H1 (cell line): Measurements from ENCODE around the gene EEPD1. TPM values are rescaled to one million over a fixed set of nuclear protein-coding genes. Genes with fewer than 3 reads are reported as not detected.

Source experiments
- CTCF ChIA-PET: fragments of 300-600 bp; sonication (Branson Sonifier 250); formaldehyde crosslinking; loops from one replicate; lab custom pipeline; 2021; ENCODE audit not compliant: partially characterized antibody; lab: Charles Lee
- POLR2A ChIA-PET: fragments of 300-600 bp; sonication (Branson Sonifier 250); formaldehyde crosslinking; loops from one replicate; lab custom pipeline; 2021; ENCODE audit warnings: inconsistent platforms; ENCODE audit not compliant: partially characterized antibody; lab: Charles Lee
- DNase-seq, 2 experiments: peaks; one replicate each; pipeline versions ENCODE4 v3.0.0 to v3.0.0-alpha.2; 2010 to 2022; ENCODE audit warnings: low spot score in 2 of 2, low read depth in 1 of 2, mixed read lengths in 1 of 2
- FAIRE-seq: peaks from 2 replicates; lab custom pipeline; 2011; peaks lifted over from hg19 to GRCh38; lab: Jason Lieb, UNC
- H2AFZ ChIP-seq: 2 replicates; pipeline ENCODE4 v1.8.1; 2012; ENCODE audit warnings: low read length, inconsistent platforms
- H2AK5ac ChIP-seq: 2 replicates; pipeline ENCODE4 v1.6.1; 2013; ENCODE audit warnings: low read depth, low read length
- H2BK120ac ChIP-seq: replicated peaks from 2 replicates; pipeline ENCODE3; 2013; ENCODE audit warnings: low read depth, low read length, inconsistent platforms
- H2BK12ac ChIP-seq: 2 replicates; pipeline ENCODE4 v1.6.1; 2013; ENCODE audit warnings: low read depth, low read length
- H2BK15ac ChIP-seq: 2 replicates; pipeline ENCODE4 v1.6.1; 2013; ENCODE audit warnings: low read length
- H2BK20ac ChIP-seq: 2 replicates; pipeline ENCODE4 v1.6.1; 2013; ENCODE audit warnings: low read length
- H2BK5ac ChIP-seq: 2 replicates; pipeline ENCODE4 v1.6.1; 2013; ENCODE audit warnings: low read depth, low read length
- H3K14ac ChIP-seq: 2 replicates; pipeline ENCODE4 v1.6.1; 2013; ENCODE audit warnings: inconsistent platforms; ENCODE audit not compliant: insufficient read length
- H3K18ac ChIP-seq: 2 replicates; pipeline ENCODE4 v1.6.1; 2013; ENCODE audit warnings: low read length; ENCODE audit errors: extremely low read depth
- H3K23ac ChIP-seq: 2 replicates; pipeline ENCODE4 v1.6.1; 2013; ENCODE audit warnings: inconsistent platforms; ENCODE audit not compliant: insufficient read length
- H3K23me2 ChIP-seq: 2 replicates; pipeline ENCODE4 v1.6.1; 2013; ENCODE audit warnings: low read depth, low read length
- H3K27ac ChIP-seq: 2 replicates; pipeline ENCODE4 v1.6.1; 2011; ENCODE audit warnings: low read depth, low read length, inconsistent platforms
- H3K27me3 ChIP-seq, 4 experiments: replicated peaks in 1 of 4; 1 replicate in 1 of 4; 2 replicates in 3 of 4; pipeline versions ENCODE4 v1.6.1 to v1.8.1; 2011 to 2013; ENCODE audit warnings: low read length in 3 of 4, mild to moderate bottlenecking in 3 of 4, inconsistent platforms in 2 of 4, mixed read lengths in 2 of 4, moderate library complexity in 1 of 4; ENCODE audit not compliant: control insufficient read depth in 3 of 4, insufficient read depth in 3 of 4; ENCODE audit errors: extremely low read depth in 1 of 4
- H3K36me3 ChIP-seq, 4 experiments: 2 replicates each; pipeline versions ENCODE4 v1.6.1 to v1.8.1; 2011 to 2013; ENCODE audit warnings: mild to moderate bottlenecking in 4 of 4, low read length in 3 of 4, moderate library complexity in 2 of 4, control low read depth in 1 of 4, inconsistent platforms in 1 of 4; ENCODE audit not compliant: insufficient read depth in 4 of 4, control insufficient read depth in 2 of 4
- H3K4ac ChIP-seq: replicated peaks from 2 replicates; pipeline ENCODE3; 2013; ENCODE audit warnings: low read length, low read depth, mixed read lengths, inconsistent platforms; ENCODE audit not compliant: insufficient read length
- H3K4me1 ChIP-seq, 4 experiments: replicated peaks in 1 of 4; 1 replicate in 1 of 4; 2 replicates in 3 of 4; pipeline versions ENCODE4 v1.6.1 to v1.8.1; 2011 to 2013; ENCODE audit warnings: low read length in 3 of 4, inconsistent platforms in 2 of 4, mixed read lengths in 1 of 4; ENCODE audit not compliant: insufficient read depth in 4 of 4, control insufficient read depth in 3 of 4
- H3K4me2 ChIP-seq, 2 experiments: 2 replicates each; pipeline versions ENCODE4 v1.6.1 to v1.8.1; 2011 to 2013; ENCODE audit warnings: low read depth in 2 of 2, low read length in 2 of 2, control low read depth in 1 of 2, inconsistent platforms in 1 of 2, mild to moderate bottlenecking in 1 of 2; ENCODE audit not compliant: insufficient read depth in 1 of 2
- H3K4me3 ChIP-seq, 4 experiments: fragments of 200-600, 300-600 bp in 1 of 4; sonication (generic), shearing (Covaris generic), sonication (Bioruptor Twin) in 1 of 4; 2 replicates each; pipeline versions ENCODE4 v1.5.1 to v1.8.1; 2011 to 2016; ENCODE audit warnings: low read length in 4 of 4, low read depth in 3 of 4, control low read depth in 2 of 4, inconsistent platforms in 2 of 4, mild to moderate bottlenecking in 2 of 4, mixed read lengths in 1 of 4, moderate library complexity in 1 of 4; ENCODE audit not compliant: insufficient read depth in 2 of 4; ENCODE audit errors: extremely low read depth in 1 of 4
- H3K56ac ChIP-seq: replicated peaks from 2 replicates; pipeline ENCODE3; 2013; ENCODE audit warnings: low read depth, mild to moderate bottlenecking, mixed read lengths, low read length, inconsistent platforms; ENCODE audit not compliant: insufficient read length
- H3K79me1 ChIP-seq: 2 replicates; pipeline ENCODE4 v1.6.1; 2013; ENCODE audit warnings: low read depth, low read length, control low read depth
- H3K79me2 ChIP-seq, 2 experiments: 2 replicates each; pipeline versions ENCODE4 v1.6.1 to v1.8.1; 2012 to 2013; ENCODE audit warnings: low read length in 2 of 2, mild to moderate bottlenecking in 2 of 2, inconsistent platforms in 1 of 2; ENCODE audit not compliant: insufficient read depth in 2 of 2, control insufficient read depth in 1 of 2
- H3K9ac ChIP-seq, 4 experiments: replicated peaks in 1 of 4; 1 replicate in 1 of 4; 2 replicates in 3 of 4; pipeline versions ENCODE4 v1.6.1 to v1.8.1; 2011 to 2013; ENCODE audit warnings: low read depth in 3 of 4, low read length in 3 of 4, control low read depth in 2 of 4, mild to moderate bottlenecking in 2 of 4, moderate library complexity in 2 of 4, inconsistent platforms in 1 of 4; ENCODE audit errors: extremely low read depth in 1 of 4
- H3K9me3 ChIP-seq, 2 experiments: 2 replicates each; pipeline versions ENCODE4 v1.6.1 to v1.8.1; 2012 to 2013; ENCODE audit warnings: mild to moderate bottlenecking in 2 of 2, moderate library complexity in 2 of 2, control low read depth in 1 of 2, inconsistent platforms in 1 of 2, low read depth in 1 of 2, low read length in 1 of 2, mixed read lengths in 1 of 2; ENCODE audit not compliant: insufficient read depth in 2 of 2
- H4K20me1 ChIP-seq, 2 experiments: replicated peaks in 1 of 2; 2 replicates each; pipeline versions ENCODE3 to v1.8.1; 2011 to 2013; ENCODE audit warnings: inconsistent platforms in 2 of 2, low read length in 2 of 2, mild to moderate bottlenecking in 1 of 2; ENCODE audit not compliant: insufficient read depth in 2 of 2, control insufficient read depth in 1 of 2
- H4K5ac ChIP-seq: 2 replicates; pipeline ENCODE4 v1.6.1; 2013; ENCODE audit warnings: low read length, low read depth, mixed read lengths, inconsistent platforms; ENCODE audit not compliant: insufficient read length
- H4K8ac ChIP-seq: 2 replicates; pipeline ENCODE4 v1.8.0; 2013; ENCODE audit warnings: mild to moderate bottlenecking, moderate library complexity, low read length, inconsistent platforms; ENCODE audit not compliant: insufficient read depth; ENCODE audit errors: extremely low read depth
- H4K91ac ChIP-seq: replicated peaks from 2 replicates; pipeline ENCODE3; 2013; ENCODE audit warnings: low read length, mixed read lengths, inconsistent platforms; ENCODE audit not compliant: insufficient read length
- E2F6 ChIP-seq: IDR thresholded peaks from 2 replicates; pipeline ENCODE4 v1.6.1; 2012; ENCODE audit warnings: inconsistent platforms
- EP300 ChIP-seq, 2 experiments: IDR thresholded peaks; 1 replicate in 1 of 2; 2 replicates in 1 of 2; pipeline ENCODE4 v1.6.1; 2011 to 2012; ENCODE audit warnings: low read depth in 2 of 2, low read length in 2 of 2, mild to moderate bottlenecking in 2 of 2, borderline replicate concordance in 1 of 2, inconsistent platforms in 1 of 2, moderate library complexity in 1 of 2
- HDAC6 ChIP-seq: IDR thresholded peaks from one replicate; pipeline ENCODE4 v1.7.1; 2012; ENCODE audit warnings: low read depth, mild to moderate bottlenecking, inconsistent platforms, low read length, moderate library complexity
- KDM1A ChIP-seq: fragments of 200-600, 300-600 bp; sonication (generic); IDR thresholded peaks from 2 replicates; pipeline ENCODE4 v1.7.1; 2016; ENCODE audit warnings: mild to moderate bottlenecking, low read length, borderline replicate concordance
- KDM4A ChIP-seq: IDR thresholded peaks from one replicate; pipeline ENCODE4 v1.7.1; 2012; ENCODE audit warnings: low read depth, mild to moderate bottlenecking, moderate library complexity, low read length, inconsistent platforms; ENCODE audit not compliant: severe bottlenecking
- KDM5A ChIP-seq: fragments of 200-600 bp; IDR thresholded peaks from 2 replicates; pipeline ENCODE4 v1.7.1; 2012; ENCODE audit warnings: mild to moderate bottlenecking, low read length, inconsistent platforms, mixed read lengths
- TAF1 ChIP-seq: IDR thresholded peaks from 2 replicates; pipeline ENCODE4 v1.6.1; 2011; ENCODE audit warnings: mild to moderate bottlenecking, low read depth, low read length
- TEAD4 ChIP-seq: IDR thresholded peaks from 2 replicates; pipeline ENCODE4 v1.6.1; 2012; ENCODE audit warnings: low read depth, low read length, inconsistent platforms, mixed read lengths
- WGBS, 2 experiments: shearing (Covaris generic) in 1 of 2; methylation state at CpG; one replicate each; pipeline versions ENCODE4 v1.1.6 to v1.1.7; 2013 to 2015; ENCODE audit warnings: low lambda C conversion rate in 2 of 2, mixed read lengths in 2 of 2, inconsistent platforms in 1 of 2, low coverage in 1 of 2, missing lambda C conversion rate in 1 of 2; ENCODE audit not compliant: insufficient replicate concordance in 2 of 2, insufficient coverage in 1 of 2, insufficient read length in 1 of 2; ENCODE audit errors: extremely low coverage in 1 of 2, missing lambda C conversion rate in 1 of 2; 5-methylcytosine and 5-hydroxymethylcytosine counted together
- polyA plus RNA-seq, 7 experiments: library from polyadenylated mRNA; depleted of rRNA in 3 of 7; stranded (reverse) in 5 of 7; unstranded in 2 of 7; fragments of >200 nt in 5 of 7; fragments of 200-250 nt in 2 of 7; gene quantifications; 1 replicate in 5 of 7; 2 replicates in 1 of 7; 4 replicates in 1 of 7; pipeline versions ENCODE4 v1.2.1 to v1.2.3, GENCODE V29; 2011 to 2013; ENCODE audit warnings: missing spikeins in 2 of 7, mixed read lengths in 2 of 7
- total RNA-seq: library from RNA; stranded (reverse); fragmentation: NEBNext Ultra II Directional; extraction: Animal tissue kit (Norgen Biotek cat#: 25700); gene quantifications from 2 replicates; pipeline ENCODE4 v1.2.1, GENCODE V29; 2021

EEPD1 gene
- total and polyA plus RNA-seq, 2 of the 8 experiments (the other 6 are each of a cell fraction or from before 2014, with no cell fraction given): 3.1 to 7.8 TPM

- no peak overlapping the region for H4K5ac ChIP-seq
- H3K27ac ChIP-seq: no peak overlapping the region
- no peak overlapping the region for H3K14ac ChIP-seq
- WGBS, 2 experiments: 93% methylated on average over 5 of the region's 5 CpGs; no CpG with 5 or more reads in 1 of the 2 experiments
- H2BK15ac ChIP-seq: no peak overlapping the region
- no peaks in the 10 kb centered on the region for H3K27me3 ChIP-seq
- H3K79me2 ChIP-seq: no peaks in the 10 kb centered on the region
- H3K4me3 ChIP-seq: no peak overlapping the region
- H2AK5ac ChIP-seq: no peak overlapping the region
- no peak overlapping the region for H3K18ac ChIP-seq
- H3K56ac ChIP-seq: no peak overlapping the region
- H2BK5ac ChIP-seq: no peak overlapping the region
- H3K79me1 ChIP-seq: no peaks in the 10 kb centered on the region
- no peak overlapping the region for H2BK12ac ChIP-seq
- H2BK120ac ChIP-seq: no peak overlapping the region
- TF ChIP-seq TAF1 (no peak), E2F6 (no peak), TEAD4 (no peak), KDM5A (no peak), KDM1A (no peak), KDM4A (no peak), EP300 (IDR thresholded peaks at IDR 0.05; ENCODE audit: borderline replicate concordance in 1 of 2, low read depth in 2 of 2, low read length in 2 of 2) (no peak), HDAC6 (no peak)
- no peak overlapping the region for H3K4me2 ChIP-seq
- H3K9me3 ChIP-seq: no peaks in the 10 kb centered on the region
- no peaks in the 10 kb centered on the region for H3K23me2 ChIP-seq
- no peak overlapping the region for H2BK20ac ChIP-seq
- peaks cover 0 to 9% (median 0%) of the 10 kb centered on the region in 4 experiments; a peak in 2 of 7 replicates for H3K4me1 ChIP-seq
- no peak overlapping the region for H3K9ac ChIP-seq
- H3K23ac ChIP-seq: no peak overlapping the region
- FAIRE-seq (no peak), DNase-seq (no peak)
- no peak overlapping the region for H3K4ac ChIP-seq
- ChIA-PET CTCF (interaction anchor here (0.8 to 1.3 kb wide), 10 partner anchors 8 to 317 kb away, joined by 3 to 6 read pairs (median 3); no protein-coding TSS in a partner anchor), POLR2A (no interaction called here)
- no peak overlapping the region for H4K91ac ChIP-seq
- peaks cover 0 to 2% of the 10 kb centered on the region in 2 experiments for H4K20me1 ChIP-seq
- no peaks in the 10 kb centered on the region for H3K36me3 ChIP-seq
- no peak overlapping the region for H2AFZ ChIP-seq
- H4K8ac ChIP-seq: no peak overlapping the region
Observed at GRCh38 chr7:36305648-36306047, 152.6 kb downstream of the EEPD1 start.
